Suprapubic skin (tissue), 4 donors: ENCODE results near the gene COL4A5.

ENCODE experiments used
- CTCF ChIP-seq, 2 donors: fragments of 200-600 bp in 1 of 2; fragments of 450-650 bp in 1 of 2; sonication (generic) in 1 of 2; IDR thresholded peaks; one replicate each; pipeline ENCODE4 v1.5.1; 2016 to 2019; ENCODE audit warnings: antibody characterized with exemption in 2 of 2, mild to moderate bottlenecking in 1 of 2, moderate library complexity in 1 of 2
- EP300 ChIP-seq: sonication (generic); formaldehyde crosslinking; IDR thresholded peaks from one replicate; pipeline ENCODE4 v1.6.1; 2017; ENCODE audit warnings: antibody characterized with exemption
- POLR2A ChIP-seq, 2 donors: fragments of 450-650 bp; IDR thresholded peaks; one replicate each; pipeline ENCODE4 v1.6.1; 2017; ENCODE audit warnings: antibody characterized with exemption in 2 of 2, mild to moderate bottlenecking in 2 of 2, moderate library complexity in 2 of 2
- POLR2AphosphoS5 ChIP-seq, 3 donors: sonication (generic); formaldehyde crosslinking; IDR thresholded peaks; one replicate each; pipeline ENCODE4 v1.6.1; 2017; ENCODE audit warnings: antibody characterized with exemption in 3 of 3

- TF ChIP-seq POLR2AphosphoS5 (IDR thresholded peaks at IDR 0.05) (no peak), CTCF (IDR thresholded peaks at IDR 0.05) (no peak), POLR2A (IDR thresholded peaks at IDR 0.05) (no peak), EP300 (no peak)
Observed at GRCh38 chrX:108435261-108435660, 4.4 kb upstream of the COL4A5 start.
